ENCODE data around the gene CATSPERE.
"Not testable (repeated sequence)": the region's sequence is repeated elsewhere in the genome, so short reads cannot be mapped to it uniquely, and the experiment has no call there.

Gene CATSPERE

DNA sequence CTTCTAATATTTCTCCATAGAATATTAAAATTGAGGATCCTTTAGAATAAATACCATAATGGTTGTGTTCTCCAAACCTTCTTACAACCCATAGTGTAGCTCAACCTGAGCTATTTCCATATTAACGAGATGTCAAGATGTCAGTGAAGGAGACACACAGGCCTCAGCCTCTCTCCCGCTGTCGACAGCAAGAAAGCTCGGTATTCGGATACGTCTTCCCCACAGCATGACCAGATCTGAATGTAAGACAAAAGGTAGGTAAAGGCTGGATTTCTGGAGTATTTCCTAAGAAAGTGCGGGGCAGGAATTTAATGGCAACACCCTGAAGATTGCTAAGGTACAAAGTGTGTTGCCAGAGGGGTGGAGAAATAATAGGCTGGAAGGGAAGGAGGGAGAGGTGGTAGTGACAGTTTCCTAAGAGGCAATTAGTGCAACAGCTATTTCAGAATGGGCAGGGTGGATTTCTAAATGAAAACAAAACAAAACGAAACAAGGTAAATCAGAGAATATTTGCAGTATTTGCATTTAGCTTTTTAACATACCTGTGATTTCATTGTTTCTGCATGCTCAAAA is 11.1 kb upstream of the CATSPERE start:
- peak; percentile 55 for DNase-seq (ENCODE audit: low spot score)

DNA sequence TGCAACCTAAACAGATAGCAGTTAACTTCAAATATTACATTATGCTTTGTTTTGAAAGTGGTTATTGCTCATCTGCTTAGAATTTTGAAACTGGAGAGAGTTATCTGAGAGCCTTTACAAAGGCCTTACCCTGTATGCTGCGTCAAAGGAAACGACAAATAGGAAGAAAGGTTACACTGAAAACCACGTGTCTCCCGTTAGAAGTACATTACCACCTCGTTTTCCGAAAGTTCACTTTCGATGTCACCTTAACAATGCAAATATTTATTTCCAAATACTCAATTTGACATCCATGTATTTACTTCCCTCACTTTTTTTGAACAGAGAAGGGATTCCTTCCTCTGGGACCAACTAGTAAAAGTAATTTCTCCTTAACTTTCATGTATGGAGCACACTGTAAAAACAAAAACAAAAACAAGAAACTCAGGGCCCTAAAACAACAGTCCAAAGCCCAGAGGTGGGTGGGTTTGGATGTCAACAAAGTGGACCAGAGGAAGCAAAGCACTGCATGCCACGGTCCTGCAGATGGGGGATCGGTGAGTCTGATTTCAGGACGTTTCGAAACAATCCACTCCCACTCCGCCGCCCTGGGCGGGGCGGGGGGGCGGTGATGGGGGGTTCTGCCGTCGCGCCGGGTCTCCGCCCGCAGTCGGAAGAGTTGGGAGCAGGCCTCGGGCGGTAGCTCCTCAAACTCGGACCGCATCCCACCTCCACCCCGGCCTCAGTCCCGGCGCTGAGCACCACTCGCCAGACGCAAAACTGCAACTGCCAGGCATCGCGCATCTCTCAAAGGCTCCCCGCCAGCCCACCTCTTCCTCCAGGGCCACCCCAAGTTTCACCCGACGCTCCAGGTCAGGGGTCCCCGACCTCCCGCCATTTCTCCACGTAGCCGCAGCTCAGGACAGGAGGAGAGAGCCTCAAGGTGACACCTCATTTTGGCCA is 10.2 kb upstream of the CATSPERE start:
- DNase-seq (ENCODE audit: low spot score): peak; percentile 79

DNA sequence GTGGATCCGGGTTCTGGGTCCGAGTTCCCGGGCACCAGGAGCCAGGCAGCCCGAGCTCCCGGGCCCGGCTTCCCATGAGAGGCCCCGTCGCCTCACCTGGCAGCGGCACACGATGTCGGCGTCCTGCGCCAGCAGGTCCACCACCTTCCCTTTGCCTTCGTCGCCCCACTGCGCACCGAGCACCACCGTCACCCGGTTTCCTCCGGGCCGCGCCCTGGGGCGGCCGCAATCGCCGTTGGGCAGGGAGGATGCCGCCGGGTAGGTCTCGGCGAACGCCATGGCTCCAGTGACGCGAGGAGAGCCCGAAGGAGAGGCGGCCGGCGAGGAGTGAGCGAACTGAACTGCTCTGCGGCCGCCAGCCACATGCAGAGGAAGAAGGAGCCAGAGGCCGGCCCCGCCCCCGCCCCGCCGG is 9.5 kb upstream of the CATSPERE start, which contains the start of gene ADSS2:
TSS of gene ADSS2 (minus strand) at position 371 of the 412 bp plus-strand sequence. CDS start at position 279, 92 bp downstream.
- no peak for DNase-seq (ENCODE audit: low spot score)

DNA sequence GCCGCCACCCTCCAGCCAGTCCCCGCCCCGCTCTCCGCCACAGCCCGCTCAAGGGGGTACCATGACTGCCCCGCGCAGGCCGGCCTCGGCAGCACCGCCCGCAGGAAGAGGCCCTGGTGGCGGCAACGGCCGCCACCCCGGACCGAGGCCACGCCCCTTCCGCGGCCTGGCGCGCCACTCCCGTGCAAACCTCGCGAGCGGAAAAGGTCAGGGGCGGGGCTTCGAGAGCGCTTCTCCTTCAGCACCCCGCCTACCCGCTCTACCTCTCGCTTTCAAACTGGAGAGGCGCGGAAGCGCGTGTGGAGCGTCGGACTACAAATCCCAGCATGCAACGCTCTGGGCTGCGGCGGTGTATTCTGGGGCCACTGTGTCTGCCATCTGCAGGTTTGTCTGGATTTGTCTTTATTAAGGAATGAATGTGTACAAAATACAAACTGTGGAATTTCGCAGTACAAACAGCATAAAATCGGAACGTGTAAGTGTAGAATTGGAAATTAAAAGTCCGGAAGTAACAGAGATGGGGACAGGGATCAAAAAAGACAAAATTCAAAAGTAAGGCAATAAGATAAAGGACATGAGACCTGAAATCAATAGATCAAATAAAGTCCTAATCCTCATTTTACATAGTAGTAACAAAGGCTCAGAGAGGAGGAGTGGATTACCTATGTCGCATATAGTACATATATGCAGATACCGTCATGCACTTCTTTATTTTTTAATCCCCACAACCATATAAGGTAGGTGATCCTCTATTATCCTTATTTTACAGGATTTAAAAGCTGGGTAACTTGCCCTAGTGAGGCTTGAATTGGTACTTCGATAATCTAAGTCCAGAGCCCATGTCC is 8.9 kb upstream of the CATSPERE start:
- DNase-seq (ENCODE audit: low spot score): peak; percentile 99

DNA sequence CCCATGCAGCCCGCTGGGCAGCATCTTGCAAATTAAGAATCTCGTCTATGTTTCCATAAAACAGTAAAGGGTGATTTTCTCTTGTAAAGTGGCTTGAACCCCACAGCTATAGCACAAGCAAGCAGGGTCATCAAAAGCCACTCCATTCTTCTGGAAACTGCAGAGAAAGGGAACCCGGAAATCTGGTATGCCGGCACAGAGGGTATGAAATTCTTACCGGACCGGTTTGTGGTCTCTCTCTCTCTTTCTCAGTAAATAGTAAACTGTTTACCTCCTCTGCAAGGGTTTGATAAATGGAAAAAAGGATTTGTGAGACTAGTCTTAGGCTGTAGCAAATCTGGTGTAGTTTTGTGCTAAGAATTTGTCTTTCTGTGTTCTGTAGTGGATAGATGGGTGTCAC is 6.7 kb upstream of the CATSPERE start:
- no peak for DNase-seq (ENCODE audit: low spot score)

DNA sequence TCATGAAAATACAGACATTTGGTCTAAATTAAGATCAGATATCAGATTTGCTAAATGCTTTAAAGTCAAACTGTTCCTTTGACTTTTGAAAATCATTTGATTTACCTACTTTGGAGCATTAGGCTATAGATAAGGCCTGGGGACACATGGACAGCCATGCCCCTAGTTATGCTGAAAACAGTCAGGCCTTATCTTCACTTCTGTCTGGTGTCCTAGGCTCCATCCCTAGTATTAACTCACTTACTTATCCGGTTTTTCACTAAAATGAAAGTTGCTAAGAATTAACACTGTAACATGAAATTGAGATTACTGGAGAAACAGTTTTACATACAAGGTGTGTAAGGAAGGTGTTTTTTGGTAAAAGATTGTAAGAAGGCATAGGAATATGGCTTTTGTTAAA is 4.5 kb upstream of the CATSPERE start:
- DNase-seq (ENCODE audit: low spot score): no peak

DNA sequence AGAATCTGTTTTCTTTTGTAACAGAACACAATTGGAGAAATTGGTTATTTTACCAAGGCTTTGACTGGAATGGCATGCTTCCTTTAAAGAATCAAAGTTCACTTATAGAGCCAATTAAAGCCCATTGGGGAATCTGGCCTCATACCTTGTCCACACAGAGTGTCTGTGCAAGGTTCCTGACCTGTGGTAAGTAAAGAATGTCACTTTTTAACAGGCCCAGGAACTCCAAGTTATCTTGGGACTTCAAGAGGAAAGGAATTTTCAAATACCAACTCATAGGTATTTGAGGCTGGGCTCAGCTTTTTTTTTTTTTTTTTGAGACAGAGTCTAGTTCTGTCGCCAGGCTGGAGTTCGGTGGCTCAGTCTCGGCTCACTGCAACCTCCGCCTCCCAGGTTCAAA is 2.3 kb upstream of the CATSPERE start:
- DNase-seq (ENCODE audit: low spot score): no peak

DNA sequence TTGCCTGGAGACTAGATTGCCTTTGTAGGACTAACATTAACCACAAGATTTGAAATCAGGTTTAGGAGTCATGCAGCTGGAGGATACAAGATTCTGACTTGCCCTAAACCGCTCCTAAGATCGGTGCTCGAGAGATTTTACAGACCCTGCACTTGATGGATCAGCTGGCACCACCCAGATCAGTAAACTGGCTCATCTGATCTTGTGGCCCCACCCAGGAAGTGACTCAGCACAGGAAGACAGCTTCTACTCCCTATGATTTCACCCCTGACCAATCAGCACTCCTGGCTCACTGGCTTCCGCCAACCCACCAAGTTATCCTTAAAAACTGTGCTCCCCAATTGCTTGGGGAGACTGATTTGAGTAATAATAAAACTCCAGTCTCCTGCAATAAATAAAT is 876 bp upstream of the CATSPERE start:
- no peak for DNase-seq (ENCODE audit: low spot score)

DNA sequence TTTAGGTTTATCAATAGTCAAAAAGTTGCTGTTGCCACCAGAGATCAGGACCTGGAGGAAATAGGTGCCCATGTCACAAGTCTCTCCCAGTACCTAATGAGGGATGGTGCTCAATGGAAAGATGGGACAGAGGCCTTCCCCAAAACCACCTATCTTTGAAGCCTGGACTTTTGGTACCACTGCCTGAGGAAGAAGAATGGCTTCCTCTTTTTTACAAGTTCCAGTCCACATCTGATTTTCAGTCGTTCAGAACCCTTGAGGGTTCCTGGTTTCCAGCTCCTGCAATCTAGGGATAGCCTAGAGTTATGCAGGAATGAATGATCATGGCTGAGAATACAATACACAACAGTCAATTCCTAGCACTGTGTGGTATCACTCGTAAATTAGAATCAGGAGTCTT is 5.7 kb downstream of the CATSPERE start:
- no peak for DNase-seq (ENCODE audit: low spot score)

DNA sequence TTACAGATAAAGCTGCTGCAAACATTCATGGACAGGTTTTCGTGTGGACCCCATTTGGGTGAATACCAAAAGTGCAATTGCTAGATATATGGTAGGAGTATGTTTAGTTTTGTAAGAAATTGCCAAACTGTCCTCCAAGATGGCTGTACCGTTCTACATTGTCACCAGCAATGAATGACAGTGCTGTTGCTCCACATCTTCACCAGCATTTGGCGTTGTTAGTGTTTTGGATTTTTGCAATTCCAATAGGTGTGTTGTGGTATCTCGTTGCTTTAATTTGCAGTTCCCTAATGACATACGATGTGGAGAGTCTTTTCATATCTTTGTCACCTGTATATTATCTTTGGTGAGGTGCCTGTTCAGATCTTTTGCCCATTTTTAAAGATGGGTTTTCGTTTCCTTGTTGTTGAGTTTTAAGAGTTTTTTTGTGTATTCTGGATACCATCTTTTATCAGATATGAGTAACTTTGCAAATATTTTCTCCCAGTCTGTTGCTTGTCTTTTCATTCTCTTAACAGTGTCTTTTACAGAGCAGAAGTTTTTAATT is 12.1 kb downstream of the CATSPERE start:
- DNase-seq (ENCODE audit: low spot score): no peak

DNA sequence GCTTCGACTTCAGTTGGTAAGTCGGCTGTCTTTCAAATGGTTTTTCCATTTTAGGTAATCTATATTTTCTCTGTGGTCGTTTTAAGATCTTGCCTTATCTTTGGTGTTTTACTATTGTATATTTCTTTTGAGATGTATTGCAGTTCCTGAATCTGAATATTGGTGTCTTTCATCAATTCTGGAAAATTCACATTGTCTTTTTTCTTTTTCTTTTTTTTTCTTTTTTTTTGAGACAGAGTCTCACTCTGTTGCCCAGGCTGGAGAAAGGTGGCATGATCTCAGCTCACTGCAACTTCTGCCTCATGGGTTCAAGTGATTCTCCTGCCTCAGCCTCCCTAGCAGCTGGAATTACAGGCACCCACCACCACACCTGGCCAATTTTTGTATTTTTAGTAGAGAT is 23.9 kb downstream of the CATSPERE start:
- DNase-seq (ENCODE audit: low spot score): not testable (repeated sequence)

DNA sequence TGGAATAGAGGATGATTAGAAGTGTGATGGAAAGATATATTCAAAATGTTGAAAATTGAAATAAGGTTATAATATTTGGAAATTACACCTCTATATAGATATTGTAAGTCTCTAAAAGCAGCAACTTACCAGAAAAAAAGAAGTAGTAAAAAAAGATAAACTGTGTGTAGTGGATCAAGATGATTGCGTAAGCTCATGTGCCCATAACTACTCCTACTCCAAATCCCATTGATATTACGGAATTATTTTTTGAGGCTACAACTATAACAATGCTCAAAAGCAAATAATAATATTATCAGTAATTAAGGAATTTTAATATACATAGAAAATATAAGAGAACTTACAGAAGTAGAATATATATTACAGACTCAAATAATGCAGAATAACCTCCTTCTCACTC is 33.6 kb downstream of the CATSPERE start:
- no peak for DNase-seq (ENCODE audit: low spot score)

DNA sequence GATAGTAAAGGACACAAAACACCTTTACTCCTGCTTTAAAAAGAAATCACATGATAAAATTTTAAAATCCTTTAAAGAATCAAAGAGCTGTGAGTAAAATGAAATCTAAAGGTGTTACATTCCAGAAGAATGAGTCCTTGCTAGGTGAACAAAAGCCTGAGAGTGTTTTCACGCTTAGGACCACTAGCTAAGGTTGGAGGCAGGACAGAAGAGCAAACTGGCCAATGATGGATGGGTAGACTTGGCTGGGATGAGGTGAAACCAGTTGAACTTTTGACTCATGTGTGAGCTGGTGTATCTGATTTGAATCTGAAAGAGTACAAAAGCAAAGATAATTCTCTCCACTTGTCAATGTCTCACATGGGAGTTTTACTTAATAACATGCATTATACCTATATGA is 35.1 kb downstream of the CATSPERE start:
- no peak for DNase-seq (ENCODE audit: low spot score)

DNA sequence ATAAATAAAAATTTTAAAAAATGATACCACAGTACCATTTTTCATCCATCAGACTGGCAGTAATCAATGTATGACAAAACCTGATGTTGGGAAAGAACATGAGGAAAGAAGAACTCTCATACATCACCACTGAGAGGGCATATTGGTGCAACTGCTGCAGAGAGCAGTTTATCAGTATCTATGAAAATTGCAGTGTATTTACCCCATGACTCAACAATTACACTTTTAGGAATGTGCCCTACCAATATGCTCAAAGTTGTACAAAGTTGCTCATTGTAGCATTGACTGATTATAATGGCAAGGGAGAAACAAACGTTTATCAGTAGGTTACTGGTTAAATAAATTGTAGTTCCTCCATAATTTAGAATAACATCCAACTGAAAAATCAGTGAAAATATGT is 36.7 kb downstream of the CATSPERE start:
- DNase-seq (ENCODE audit: low spot score): no peak

DNA sequence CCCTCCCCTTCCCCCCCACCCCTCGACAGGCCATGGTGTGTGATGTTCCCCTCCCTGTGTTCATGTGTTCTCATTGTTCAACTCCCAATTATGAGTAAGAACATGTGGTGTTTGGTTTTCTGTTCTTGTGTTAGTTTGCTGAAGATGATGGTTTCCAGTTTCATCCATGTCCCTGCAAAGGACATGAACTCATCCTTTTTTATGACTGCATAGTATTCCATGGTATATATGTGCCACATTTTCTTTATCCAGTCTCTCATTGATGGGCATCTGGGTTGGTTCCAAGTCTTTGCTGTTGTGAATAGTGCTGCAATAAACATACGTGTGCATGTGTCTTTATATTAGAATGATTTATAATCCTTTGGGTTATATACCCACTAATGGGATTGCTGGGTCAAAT is 38.4 kb downstream of the CATSPERE start:
- not testable (repeated sequence) for DNase-seq (ENCODE audit: low spot score)

DNA sequence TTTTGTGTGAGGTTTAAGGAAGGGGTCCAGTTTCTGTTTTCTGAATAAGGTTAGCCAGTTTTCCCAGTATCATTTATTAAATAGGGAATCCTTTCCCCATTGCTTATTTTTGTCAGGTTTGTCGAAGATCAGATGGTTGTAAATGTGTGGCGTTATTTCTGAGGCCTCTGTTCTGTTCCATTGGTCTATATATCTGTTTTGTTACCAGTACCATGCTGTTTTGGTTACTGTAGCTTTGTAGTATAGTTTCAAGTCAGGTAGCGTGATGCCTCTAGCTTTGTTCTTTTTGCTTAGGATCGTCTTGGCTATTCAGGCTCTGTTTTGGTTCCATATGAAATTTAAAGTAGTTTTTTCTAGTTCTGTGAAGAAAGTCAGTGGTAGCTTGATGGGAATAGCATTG is 39.4 kb downstream of the CATSPERE start:
- not testable (repeated sequence) for DNase-seq (ENCODE audit: low spot score)

DNA sequence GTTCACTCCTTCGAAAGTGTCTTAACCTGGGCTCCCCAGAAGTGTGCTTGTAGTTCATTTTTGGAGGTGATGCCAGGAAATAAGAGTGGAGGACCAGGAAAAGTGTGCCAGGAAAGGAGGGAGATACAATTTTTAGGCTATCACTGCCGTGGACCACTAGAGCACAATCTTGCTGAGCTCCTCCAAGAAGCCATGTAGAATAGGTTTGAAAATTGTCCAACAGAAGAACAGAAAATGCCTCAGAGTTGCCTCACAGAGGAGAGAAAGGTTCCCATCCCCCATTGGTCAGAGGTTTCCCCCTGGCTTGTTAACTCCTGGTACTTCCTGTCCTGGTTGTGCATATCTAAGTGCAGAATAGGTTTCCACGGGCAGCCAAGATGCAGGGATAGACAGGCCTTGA is 41.6 kb downstream of the CATSPERE start:
- no peak for DNase-seq (ENCODE audit: low spot score)

DNA sequence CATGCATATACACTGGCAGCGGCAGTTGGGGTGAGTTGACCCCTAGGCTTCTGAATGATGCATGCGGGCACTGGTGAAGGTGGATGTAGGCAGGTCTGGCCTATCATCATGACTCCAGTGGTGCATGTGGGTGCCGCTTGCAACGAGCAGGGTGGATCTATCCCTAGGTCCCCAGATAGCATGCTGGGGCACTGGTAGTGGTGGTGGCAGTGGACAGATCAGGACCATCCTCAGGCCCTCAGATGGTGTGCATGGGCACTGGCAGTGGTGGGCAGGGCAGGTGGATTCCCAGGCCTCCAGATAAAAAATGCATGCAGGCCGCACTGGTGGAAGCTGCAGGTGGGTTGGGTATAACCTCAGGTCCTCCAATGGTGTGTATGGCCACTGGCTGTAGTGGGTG is 52.4 kb downstream of the CATSPERE start:
- DNase-seq (ENCODE audit: low spot score): no peak

DNA sequence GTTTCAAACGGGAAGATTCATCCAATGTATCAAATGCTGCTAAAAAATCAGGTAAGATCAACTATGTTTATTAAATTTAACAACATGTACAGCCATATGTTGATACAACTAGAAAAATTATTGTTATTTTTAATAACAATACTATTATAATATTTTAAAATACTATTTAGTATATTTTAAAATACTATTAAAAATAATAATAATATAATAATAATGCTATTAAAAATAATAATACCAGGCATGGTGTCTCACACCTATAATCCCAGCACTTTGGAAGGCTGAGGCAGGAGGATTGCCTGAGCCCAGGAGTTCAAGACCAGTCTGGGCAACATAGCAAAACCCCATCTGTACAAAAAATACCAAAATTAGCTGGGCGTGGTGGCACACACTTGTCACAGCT is 54.6 kb downstream of the CATSPERE start:
- DNase-seq (ENCODE audit: low spot score): no peak

DNA sequence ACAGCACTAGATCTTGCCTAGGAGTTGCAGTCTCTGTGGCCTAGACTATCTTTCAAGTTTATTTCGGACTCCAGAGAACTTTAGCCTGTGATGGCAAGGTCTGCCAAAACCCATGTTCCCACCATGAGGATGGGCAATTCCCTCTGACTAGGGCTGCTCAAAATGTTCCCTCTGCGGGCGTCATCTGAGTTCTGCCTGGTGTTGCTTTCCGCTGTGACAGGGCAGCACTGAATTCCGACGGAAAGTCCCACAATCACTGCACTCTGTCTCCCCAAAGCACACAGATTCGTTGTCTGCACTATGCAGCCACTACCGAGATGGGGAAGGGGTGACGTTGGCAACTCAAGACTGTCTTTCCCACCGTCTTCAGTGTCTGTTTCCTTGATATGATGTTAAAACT is 75.2 kb downstream of the CATSPERE start:
- DNase-seq (ENCODE audit: low spot score): no peak

DNA sequence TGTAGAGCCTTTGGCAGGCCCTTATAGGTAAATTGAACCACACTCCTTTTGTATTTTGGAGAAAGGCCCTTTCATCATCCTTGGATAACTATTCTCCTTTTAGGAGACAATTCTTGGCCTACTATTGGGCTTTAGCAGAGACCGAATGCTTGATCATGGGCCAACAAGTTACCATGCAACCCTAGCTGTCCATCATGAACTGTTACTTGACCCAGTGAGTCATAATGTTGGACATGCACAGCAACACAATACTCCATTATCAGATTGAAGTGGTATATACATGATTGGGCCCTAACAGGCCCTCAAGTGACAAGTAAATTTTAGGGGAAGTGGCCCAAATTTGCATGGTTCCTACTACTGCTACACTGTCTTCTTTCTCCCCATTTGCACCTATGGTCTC is 84.4 kb downstream of the CATSPERE start:
- DNase-seq (ENCODE audit: low spot score): no peak

DNA sequence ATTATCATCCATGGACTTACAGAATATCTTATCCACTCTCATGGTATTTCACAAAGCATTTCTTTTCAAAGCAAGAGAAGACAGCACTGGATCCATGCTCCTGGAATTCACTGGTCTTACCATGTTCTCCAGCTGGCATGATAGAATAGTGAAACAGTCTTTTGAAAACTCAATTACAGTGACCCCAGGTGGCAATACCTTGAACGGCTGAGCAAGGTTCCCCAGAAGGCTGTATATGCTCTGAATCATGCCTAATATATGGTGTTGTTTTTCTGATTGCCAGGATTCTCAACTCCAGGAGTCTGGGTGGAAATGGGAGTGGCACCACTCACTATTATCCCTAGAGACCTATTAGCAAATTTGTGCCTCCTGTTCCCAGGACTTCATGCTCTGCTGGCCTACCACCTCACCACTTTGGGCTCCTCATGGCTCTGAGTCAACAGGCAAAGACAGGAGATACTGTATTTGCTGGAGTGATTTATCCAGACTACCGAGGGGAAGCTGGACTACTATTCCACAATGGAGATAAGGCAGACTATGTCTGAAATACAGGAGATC is 87.6 kb downstream of the CATSPERE start:
- no peak for DNase-seq (ENCODE audit: low spot score)

All from pons (tissue), 1 donor.